CD4-positive, alpha-beta T cell treated with Interleukin-12 subunit alpha and Interleukin-12 subunit beta, for 1 hour (primary cell): ENCODE results near the gene PHLDA2.

ENCODE experiments used
- DNase-seq: peaks from one replicate; pipeline ENCODE4 v3.0.0-alpha.2; 2020

The PHLDA2 gene

DNA sequence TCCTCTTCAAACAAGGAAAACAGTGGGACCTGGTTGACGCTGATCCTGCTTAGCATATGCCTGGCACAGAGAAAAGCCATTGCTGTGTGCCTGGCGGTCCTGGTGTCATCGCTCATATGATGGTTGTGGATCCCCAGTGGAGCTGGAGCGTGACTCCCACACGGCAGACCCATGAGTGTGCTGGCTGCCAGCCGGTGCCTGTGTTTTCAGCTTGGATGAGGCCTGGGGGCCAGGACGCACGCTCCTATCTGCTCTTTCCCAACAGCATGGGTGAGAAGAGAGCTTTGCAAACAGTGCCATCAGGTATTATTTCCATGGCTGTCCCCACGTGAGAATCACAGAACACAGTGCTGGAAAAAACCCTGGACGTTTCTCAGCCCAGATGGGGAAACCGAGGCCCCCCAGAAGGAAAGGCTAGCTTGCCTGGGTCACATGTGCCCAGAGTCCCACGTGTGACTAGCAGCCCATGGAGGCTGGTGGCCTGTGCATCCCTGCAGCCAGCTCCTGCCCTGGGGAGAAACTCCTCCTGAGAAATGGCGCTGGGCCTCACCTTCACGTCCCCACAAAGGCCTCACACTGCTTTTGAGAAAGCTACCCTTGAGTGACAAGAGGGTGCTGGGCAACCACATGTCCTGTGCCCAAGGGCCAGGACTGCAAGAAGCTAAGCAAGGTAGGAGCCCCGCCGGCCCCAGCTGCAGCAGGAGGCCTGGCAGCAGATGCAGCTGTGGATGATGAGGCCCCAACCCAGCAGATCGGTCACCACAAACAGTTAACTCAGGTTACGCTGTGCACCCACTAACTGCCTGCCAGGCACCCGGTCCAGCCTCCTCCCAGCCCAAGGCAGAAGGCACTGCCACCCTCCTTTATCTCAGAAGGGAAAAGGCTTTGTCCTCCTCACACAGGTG, 47.9 kb downstream of the PHLDA2 start:
- DNase-seq, result no peak

DNA sequence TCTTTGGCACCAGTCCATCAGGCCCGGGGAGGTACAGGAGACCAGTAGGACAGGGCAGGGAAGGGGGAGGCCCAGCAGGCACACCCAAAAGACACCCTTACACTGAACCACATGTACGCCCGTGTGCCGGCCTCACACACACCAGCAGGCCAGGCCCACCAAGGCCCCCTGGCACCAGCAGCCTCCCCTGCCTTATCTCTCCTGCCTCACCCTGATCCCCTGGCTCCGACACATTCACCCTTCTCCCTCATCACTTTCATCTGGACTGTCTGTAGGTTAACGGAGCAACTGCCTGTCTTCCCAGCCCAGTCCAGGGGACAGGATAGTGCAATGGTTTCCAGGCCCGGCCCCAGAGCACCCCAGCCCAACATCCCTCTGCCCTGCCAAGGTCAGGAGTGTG, 48.6 kb downstream of the PHLDA2 start:
- DNase-seq, result no peak

DNA sequence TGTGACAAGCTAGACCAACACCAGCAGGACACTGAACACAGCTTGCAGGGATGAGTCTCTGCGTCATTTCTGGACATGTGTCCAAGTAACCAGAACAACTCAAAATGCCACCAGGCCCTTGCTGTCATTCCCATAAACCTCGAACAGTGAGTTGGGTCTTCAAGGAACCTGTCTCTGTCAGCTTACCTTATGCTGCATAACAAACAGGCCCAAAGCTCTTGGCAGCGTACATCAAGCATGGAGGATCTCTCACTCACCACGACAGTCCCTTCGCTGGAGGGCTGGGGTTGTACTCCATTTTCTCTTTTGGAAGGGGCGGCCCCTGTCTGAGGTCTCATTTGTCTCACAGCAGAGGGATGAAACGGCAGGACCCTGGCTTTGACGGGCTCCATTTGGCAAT, 50.4 kb downstream of the PHLDA2 start:
- no peak for DNase-seq
